Spleen (tissue), 7 donors: ENCODE results near the gene FABP3.

ENCODE experiments used
- POLR2A ChIP-seq, 3 donors: fragments of 450-650 bp; IDR thresholded peaks; one replicate each; pipeline ENCODE4 v1.5.1; 2017; ENCODE audit warnings: antibody characterized with exemption in 3 of 3, mild to moderate bottlenecking in 1 of 3
- POLR2AphosphoS5 ChIP-seq, 3 donors: sonication (generic); formaldehyde crosslinking; IDR thresholded peaks; one replicate each; pipeline ENCODE4 v1.5.1; 2017; ENCODE audit warnings: antibody characterized with exemption in 3 of 3
- TF ChIP-seq, protein P1 (sequence below), 11 experiments: fragments of 200-600 bp in 7 of 11; fragments of 450-650 bp in 4 of 11; sonication (generic) in 4 of 11; IDR thresholded peaks in 8 of 11; conservative IDR thresholded peaks in 3 of 11; 1 replicate in 7 of 11; 2 replicates in 4 of 11; pipeline versions ENCODE4 v1.4.0 to v1.8.0; 2016 to 2021; ENCODE audit warnings: antibody characterized with exemption in 11 of 11, inconsistent platforms in 4 of 11, mild to moderate bottlenecking in 1 of 11
- donor health status: DM: no; HTN: no; CAD: no; lungs with moderate emphysema.
- donor health status: DM: no; HTN: no; CAD: no.
- donor health status: DM: no; HTN: no; CAD: no.

DNA sequence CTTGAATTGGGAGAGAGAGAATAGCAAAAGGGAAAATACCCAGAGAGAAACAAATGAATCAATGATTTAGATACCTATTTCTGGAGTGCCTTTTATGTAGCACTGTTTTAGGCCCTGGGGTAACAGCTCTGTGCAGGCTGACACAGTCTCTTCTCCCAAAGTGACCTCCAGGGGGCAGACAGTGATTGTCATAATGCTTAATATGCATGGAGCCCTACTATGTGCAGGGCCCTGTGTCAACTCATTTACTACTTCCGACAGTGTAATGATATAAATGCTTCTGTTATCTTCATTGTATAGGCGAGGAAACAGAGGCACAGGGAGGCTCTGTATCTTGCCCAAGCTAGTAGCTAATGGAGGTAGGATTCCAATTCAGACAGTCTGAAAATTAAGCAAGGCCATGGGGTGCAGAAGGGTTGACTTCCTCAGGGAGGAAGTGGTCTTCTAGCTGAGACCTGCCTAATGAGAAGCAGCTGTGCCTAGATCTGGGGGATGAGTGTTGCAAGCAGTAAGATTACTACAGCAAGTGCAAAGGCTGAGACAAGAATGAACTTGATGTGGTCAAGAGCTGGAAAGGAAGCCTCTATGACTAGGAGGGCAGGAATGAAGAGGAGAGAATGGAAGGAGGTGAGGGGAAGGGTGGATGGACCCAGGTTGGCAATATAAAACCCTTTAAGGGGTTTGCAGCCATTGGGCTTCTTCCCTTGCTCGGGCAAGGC is 23.9 kb upstream of the FABP3 start:
- TF ChIP-seq POLR2AphosphoS5 (IDR thresholded peaks at IDR 0.05) = no peak
- TF ChIP-seq, protein P1, sequence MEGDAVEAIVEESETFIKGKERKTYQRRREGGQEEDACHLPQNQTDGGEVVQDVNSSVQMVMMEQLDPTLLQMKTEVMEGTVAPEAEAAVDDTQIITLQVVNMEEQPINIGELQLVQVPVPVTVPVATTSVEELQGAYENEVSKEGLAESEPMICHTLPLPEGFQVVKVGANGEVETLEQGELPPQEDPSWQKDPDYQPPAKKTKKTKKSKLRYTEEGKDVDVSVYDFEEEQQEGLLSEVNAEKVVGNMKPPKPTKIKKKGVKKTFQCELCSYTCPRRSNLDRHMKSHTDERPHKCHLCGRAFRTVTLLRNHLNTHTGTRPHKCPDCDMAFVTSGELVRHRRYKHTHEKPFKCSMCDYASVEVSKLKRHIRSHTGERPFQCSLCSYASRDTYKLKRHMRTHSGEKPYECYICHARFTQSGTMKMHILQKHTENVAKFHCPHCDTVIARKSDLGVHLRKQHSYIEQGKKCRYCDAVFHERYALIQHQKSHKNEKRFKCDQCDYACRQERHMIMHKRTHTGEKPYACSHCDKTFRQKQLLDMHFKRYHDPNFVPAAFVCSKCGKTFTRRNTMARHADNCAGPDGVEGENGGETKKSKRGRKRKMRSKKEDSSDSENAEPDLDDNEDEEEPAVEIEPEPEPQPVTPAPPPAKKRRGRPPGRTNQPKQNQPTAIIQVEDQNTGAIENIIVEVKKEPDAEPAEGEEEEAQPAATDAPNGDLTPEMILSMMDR (IDR thresholded peaks at IDR 0.05 in 8 of 11, conservative IDR thresholded peaks at IDR 0.05 in 3 of 11) = peak in 2 of 11 experiments; percentile 20 to 28
- TF ChIP-seq POLR2A (IDR thresholded peaks at IDR 0.05) = no peak
